ENCODE data around the gene ACOT2.
"Not testable (repeated sequence)": the region's sequence is repeated elsewhere in the genome, so short reads cannot be mapped to it uniquely, and the experiment has no call there.

Gene ACOT2

GRCh38 chr14:73567951-73568885 lies 795 bp upstream of the ACOT2 start:
- in situ Hi-C loops (cut with MboI; ENCODE audit: low sequenced_read_pairs), result no loop called here

- in situ Hi-C loops (cut with MboI; ENCODE audit: low sequenced_read_pairs), result not testable (repeated sequence)
Observed at GRCh38 chr14:73568886-73569184, 178 bp upstream of the ACOT2 start.

DNA sequence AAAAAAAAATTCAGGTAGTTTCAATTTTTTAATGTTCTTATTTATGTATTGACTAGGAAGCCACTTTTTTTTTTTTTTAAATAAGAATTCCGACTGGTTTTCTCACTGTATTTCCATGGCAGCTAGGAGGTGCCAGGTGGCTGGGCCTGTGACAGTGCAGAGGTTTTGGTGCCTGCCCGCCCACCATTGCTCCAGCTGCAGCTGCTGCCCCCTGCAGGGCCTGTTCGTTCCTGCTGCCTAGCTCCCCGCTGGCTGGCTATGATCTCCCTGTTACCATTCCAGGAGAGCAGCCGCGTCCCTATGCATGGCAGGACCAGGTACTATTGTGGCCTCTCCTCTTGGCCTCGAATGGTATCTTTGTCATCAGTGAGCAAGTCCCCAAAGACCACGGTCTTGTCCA lies 1.9 kb downstream of the ACOT2 start:
- in situ Hi-C loops (cut with MboI; ENCODE audit: low sequenced_read_pairs), result not testable (repeated sequence)

- in situ Hi-C loops (cut with MboI; ENCODE audit: low sequenced_read_pairs), result not testable (repeated sequence)
Observed at GRCh38 chr14:73573034-73573433, 4.0 kb downstream of the ACOT2 start.

DNA sequence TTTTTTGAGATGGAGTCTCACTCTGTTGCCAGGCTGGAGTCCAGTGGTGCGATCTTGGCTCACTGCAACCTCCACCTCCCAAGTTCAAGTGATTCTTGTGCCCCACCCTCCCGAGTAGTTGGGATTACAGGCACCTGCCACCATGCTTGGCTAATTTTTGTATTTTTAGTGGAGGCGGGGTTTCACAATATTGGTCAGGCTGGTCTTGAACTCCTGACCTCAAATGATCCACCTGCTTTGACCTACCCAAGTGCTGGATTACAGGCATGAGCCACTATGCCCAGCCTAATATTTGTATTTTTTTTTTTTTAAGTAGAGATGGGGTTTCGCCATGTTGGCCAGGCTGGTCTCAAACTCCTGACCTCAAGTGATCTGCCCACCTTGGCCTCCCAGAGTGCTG lies 4.7 kb downstream of the ACOT2 start:
- in situ Hi-C loops (cut with MboI; ENCODE audit: low sequenced_read_pairs), result not testable (repeated sequence)

GRCh38 chr14:73574251-73574650 lies 5.2 kb downstream of the ACOT2 start:
- in situ Hi-C loops (cut with MboI; ENCODE audit: low sequenced_read_pairs), result not testable (repeated sequence)

DNA sequence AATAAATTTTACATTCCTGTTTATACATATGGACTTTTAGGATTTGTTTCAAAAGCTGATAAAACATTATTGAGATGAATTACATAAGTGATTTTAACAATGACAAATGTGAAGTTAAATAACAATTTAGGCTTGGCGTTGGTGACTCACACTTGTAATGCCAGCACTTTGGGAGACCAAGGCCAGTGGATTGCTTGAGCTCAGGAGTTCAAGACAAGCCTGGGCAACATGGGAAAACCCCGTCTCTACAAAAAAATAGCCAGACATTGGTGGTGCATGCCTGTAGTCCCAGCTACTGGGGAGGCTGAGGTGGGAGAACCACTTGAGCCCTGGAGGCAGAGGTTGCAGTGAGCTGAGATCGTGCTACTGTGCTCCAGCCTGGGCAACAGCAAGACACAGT lies 7.4 kb downstream of the ACOT2 start:
- in situ Hi-C loops (cut with MboI; ENCODE audit: low sequenced_read_pairs), result no loop called here

- in situ Hi-C loops (cut with MboI; ENCODE audit: low sequenced_read_pairs), result not testable (repeated sequence)
Observed at GRCh38 chr14:73577214-73577613, 8.2 kb downstream of the ACOT2 start.

- in situ Hi-C loops (cut with MboI; ENCODE audit: low sequenced_read_pairs), result not testable (repeated sequence)
Observed at GRCh38 chr14:73582102-73582979, 13.3 kb downstream of the ACOT2 start.

GRCh38 chr14:73588695-73589094 lies 19.7 kb downstream of the ACOT2 start:
- in situ Hi-C loops (cut with MboI; ENCODE audit: low sequenced_read_pairs), result no loop called here

- in situ Hi-C loops (cut with MboI; ENCODE audit: low sequenced_read_pairs), result no loop called here
Observed at GRCh38 chr14:73589116-73589515, 20.1 kb downstream of the ACOT2 start.

DNA sequence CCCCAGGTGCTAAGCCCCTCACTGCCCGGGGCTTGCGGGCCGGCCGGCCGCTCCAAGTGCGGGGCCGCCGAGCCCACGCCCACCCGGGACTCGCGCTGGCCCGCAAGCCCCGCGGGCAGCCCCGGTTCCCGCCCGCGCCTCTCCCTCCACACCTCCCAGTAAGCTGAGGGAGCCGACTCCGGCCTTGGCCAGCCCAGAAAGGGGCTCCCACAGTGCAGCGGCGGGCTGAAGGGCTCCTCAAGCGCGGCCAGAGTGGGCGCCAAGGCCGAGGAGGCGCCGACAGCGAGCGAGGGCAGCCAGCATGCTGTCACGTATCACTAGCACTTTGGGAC lies 21.6 kb downstream of the ACOT2 start:
- in situ Hi-C loops (cut with MboI; ENCODE audit: low sequenced_read_pairs), result not testable (repeated sequence)

- in situ Hi-C loops (cut with MboI; ENCODE audit: low sequenced_read_pairs), result no loop called here
Observed at GRCh38 chr14:73591690-73592449, 22.9 kb downstream of the ACOT2 start, which contains the start of gene ACOT4. Gene ACOT4, plus strand, starts transcription at chr14:73591873. Its CDS starts 87 bp downstream, at chr14:73591960.

DNA sequence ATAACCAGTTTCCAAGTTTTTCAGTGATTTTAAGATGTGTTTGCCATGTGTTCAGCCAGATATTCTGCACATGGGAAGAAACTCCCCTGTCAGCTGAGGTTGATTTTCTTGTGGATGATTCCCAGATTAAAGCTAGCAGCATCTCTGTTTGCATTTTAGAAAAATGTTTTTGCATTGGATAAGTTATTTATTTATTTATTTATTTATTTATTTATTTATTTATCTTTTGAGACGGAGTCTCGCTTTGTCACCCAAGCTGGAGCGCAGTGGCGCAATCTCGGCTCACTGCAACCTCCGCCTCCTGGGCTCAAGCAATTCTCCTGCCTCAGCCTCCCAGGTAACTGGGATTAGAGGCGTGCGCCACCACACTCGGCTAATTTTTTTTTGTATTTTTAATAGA lies 25.5 kb downstream of the ACOT2 start:
- in situ Hi-C loops (cut with MboI; ENCODE audit: low sequenced_read_pairs), result no loop called here

DNA sequence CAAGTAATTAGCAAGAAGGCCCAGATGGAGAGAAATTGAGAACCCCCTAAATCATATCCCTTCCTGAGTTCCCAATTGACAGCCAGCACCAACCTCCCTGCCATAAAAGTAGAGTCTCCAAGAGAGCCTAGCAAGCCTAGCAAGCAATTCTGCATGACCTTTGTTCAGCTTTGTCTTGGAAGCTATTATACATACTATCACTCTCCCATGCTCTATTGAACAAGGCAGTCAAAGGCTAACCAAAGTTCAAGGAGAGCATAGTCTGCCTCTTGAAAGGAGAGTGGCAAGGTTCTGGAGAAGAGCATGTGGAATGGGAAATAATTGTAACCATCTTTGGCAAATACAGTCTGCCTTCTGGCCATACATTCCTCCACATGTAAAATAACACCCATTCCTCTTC lies 30.5 kb downstream of the ACOT2 start:
- in situ Hi-C loops (cut with MboI; ENCODE audit: low sequenced_read_pairs), result no loop called here

DNA sequence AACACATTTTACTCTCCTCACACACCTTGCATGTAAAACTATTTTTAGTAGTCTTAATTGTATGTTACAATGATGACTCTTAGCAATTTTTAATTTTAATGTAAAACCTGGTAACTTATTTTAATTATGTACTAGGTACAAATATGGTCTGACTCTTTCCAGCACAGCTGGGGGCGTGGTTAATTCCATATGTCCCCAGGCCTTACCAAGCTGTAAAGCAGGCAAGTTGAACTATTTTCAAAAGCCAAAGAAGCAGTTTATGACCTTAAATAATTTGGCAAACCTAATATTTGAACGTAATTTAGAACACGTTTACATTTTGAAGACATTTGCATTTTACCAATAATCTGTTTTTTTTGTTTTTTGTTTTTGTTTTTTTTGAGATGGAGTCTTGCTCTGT lies 34.0 kb downstream of the ACOT2 start:
- in situ Hi-C loops (cut with MboI; ENCODE audit: low sequenced_read_pairs), result no loop called here

DNA sequence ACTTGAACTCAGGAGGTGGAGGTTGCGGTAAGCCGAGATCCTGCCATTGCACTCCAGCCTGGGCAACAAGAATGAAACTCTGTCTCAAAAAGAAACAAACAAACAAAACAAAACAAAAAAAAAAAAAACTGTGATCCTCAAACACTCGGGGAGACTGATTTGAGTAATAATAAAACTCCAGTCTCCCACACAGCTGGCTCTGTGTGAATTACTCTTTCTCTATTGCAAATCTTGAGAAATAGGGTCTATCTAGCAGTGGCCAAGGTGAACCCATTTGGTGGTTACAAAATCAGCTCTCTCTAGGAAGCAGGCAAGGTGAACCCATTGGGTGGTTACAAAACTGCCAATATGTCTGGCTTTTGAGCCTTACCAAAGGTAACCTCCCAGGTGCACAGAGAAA lies 37.3 kb downstream of the ACOT2 start:
- in situ Hi-C loops (cut with MboI; ENCODE audit: low sequenced_read_pairs), result no loop called here

- in situ Hi-C loops (cut with MboI; ENCODE audit: low sequenced_read_pairs), result no loop called here
Observed at GRCh38 chr14:73607241-73607640, 38.2 kb downstream of the ACOT2 start.

- in situ Hi-C loops (cut with MboI; ENCODE audit: low sequenced_read_pairs), result no loop called here
Observed at GRCh38 chr14:73610687-73611086, 41.7 kb downstream of the ACOT2 start.

DNA sequence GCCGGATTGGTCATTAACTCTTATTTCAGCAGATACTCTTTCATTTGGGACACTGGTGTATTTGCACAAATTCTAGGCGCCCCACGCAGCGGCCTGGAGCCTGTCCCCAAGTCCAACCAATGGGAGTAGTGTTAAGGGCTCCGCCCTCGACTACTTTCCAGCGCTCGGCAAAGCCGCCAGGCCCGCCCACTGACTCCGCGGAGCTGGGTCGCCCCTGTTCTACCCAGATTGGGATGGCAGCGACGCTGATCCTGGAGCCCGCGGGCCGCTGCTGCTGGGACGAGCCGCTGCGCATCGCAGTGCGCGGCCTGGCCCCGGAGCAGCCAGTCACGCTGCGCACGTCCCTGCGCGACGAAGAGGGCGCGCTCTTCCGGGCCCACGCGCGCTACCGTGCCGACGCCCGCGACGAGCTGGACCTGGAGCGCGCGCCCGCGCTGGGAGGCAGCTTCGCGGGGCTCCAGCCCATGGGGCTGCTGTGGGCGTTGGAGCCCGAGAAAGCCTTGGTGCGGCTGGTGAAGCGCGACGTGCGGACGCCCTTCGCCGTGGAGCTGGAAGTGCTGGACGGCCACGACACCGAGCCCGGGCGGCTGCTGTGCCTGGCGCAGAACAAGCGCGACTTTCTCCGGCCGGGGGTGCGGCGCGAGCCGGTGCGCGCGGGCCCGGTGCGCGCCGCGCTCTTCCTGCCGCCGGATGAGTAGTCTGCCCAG lies 43.5 kb downstream of the ACOT2 start, which contains the start of gene ACOT6:
Gene ACOT6 (plus strand): TSS at position 179 of the 707 bp plus-strand sequence. CDS start 55 bp downstream, at position 234.
- in situ Hi-C loops (cut with MboI; ENCODE audit: low sequenced_read_pairs), result no loop called here

- in situ Hi-C loops (cut with MboI; ENCODE audit: low sequenced_read_pairs), result no loop called here
Observed at GRCh38 chr14:73613046-73613383, 44.0 kb downstream of the ACOT2 start.

Measured in HL-60/S4 (cell line).